Stimulated activated CD8-positive, alpha-beta memory T cell treated with anti-CD3 and anti-CD28 coated beads, Interleukin-7, amount 100 ng/mL, for 4 hours (primary cell): Measurements from ENCODE around the gene RAPGEF1.

Source experiments
- DNase-seq, 2 donors: peaks; one replicate each; pipeline ENCODE4 v3.0.0-alpha.2; 2020; ENCODE audit warnings: low read depth in 2 of 2

Gene RAPGEF1

GRCh38 chr9:131587906-131588305, 152.0 kb downstream of the RAPGEF1 start:
- no peak for DNase-seq

DNA sequence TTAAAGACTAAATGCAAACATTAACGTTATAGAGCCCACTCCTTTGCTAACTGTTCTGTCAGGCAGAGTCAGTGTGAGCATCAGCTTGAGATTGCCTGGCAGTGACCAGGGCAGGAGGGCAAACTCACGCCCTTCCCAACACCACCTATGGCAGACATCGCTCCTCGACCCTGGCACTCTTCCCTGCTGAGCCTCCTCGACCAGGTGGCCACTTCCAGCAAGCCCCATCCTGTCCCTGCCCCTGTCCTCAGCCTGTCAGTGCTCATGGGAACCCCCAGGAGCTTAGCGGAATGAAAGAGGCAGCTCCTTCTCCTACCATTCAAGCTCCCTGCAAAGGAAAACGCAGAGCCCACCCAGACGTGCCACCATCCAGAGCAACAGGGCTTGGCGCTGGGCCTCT, 152.5 kb downstream of the RAPGEF1 start:
- DNase-seq = no peak

- peak in 1 of 2 donors; percentile 27 for DNase-seq
These were observed 154.5 kb downstream of the RAPGEF1 start for GRCh38 chr9:131585375-131585774.

GRCh38 chr9:131584858-131585257, 155.0 kb downstream of the RAPGEF1 start:
- no peak for DNase-seq

- no peak for DNase-seq
These were observed 155.9 kb downstream of the RAPGEF1 start for GRCh38 chr9:131583836-131584555.

DNA sequence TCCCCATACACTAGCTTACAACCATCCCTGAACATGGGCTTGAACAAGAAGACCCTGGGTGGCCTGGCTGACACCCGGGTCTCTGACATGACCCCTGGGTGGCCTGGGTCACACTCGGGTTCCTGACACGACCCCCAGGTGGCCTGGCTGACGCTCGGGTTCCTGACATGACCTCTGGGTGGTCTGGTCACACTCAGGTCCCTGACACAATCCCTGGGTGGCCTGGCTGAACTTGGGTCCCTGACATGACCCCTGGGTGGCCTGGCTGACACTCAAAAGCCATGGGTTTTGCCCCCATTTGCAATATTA, 156.6 kb downstream of the RAPGEF1 start:
- DNase-seq = no peak

GRCh38 chr9:131582466-131583336, 157.2 kb downstream of the RAPGEF1 start:
- DNase-seq = no peak

GRCh38 chr9:131582056-131582455, 157.8 kb downstream of the RAPGEF1 start:
- DNase-seq = no peak

- no peak for DNase-seq
These were observed 159.5 kb downstream of the RAPGEF1 start for GRCh38 chr9:131580358-131580757.

- no peak for DNase-seq
These were observed 160.1 kb downstream of the RAPGEF1 start for GRCh38 chr9:131579789-131580211.

DNA sequence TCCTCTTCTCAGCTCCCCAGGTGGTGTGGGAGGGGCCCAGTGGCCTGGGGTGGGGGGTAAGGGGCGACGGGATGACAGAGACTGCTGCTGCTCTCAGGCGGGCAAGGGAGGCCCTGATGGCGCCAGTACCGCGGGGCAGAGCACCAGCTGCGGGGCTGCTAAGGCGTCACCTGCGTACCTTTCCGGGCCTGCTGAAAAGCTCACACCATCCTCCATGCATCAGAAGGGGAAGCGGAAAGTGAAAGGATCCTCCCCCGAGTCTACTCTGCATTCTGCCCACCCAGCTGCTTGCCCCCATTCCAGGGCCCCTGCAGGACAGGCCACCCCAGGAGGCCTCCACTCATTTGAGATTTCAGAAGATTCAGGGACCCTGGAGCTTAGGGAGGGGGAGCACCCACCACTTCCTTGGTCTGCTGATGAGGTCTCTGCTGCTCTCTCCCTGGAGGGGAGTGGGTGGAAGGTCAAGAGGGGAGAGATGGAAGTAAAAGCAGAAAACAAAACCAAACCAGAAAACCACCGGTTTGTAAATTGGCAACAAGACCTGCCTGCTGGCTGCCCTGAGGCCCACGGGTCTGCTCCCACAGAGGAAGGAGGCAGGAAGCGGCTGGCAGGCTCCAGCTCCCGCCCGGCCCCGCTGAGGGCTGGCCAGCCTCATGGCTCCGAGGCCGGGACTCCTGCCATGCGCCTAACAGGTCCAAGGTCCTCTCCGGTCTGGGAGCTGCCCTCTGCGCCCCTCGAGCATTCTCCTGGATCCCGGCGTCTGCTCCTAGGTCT, 161.0 kb downstream of the RAPGEF1 start:
- peak; percentile 17 to 24 for DNase-seq

DNA sequence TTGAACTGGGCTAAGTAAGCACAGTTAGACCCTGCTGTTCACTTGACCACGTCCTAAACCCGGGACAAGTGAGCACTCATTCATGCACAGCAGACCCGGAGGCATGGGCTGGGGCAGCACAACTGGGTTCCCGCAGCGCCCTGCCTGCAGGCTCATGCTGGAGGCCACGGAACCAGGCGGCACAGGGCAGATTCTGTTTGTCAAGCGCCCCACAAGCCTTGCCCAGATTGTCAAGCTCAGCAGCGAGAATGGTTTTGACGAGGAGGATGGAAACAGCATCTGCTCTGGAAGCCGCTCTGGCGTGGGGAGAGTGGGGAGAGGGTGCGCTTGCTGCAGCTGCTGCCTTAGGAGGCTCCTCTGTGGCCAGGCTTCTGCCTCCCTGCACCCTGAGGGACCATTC, 161.9 kb downstream of the RAPGEF1 start:
- no peak for DNase-seq

- DNase-seq = no peak
These were observed 162.6 kb downstream of the RAPGEF1 start for GRCh38 chr9:131577005-131578000.

GRCh38 chr9:131575946-131576853, 163.7 kb downstream of the RAPGEF1 start:
- DNase-seq = no peak

DNA sequence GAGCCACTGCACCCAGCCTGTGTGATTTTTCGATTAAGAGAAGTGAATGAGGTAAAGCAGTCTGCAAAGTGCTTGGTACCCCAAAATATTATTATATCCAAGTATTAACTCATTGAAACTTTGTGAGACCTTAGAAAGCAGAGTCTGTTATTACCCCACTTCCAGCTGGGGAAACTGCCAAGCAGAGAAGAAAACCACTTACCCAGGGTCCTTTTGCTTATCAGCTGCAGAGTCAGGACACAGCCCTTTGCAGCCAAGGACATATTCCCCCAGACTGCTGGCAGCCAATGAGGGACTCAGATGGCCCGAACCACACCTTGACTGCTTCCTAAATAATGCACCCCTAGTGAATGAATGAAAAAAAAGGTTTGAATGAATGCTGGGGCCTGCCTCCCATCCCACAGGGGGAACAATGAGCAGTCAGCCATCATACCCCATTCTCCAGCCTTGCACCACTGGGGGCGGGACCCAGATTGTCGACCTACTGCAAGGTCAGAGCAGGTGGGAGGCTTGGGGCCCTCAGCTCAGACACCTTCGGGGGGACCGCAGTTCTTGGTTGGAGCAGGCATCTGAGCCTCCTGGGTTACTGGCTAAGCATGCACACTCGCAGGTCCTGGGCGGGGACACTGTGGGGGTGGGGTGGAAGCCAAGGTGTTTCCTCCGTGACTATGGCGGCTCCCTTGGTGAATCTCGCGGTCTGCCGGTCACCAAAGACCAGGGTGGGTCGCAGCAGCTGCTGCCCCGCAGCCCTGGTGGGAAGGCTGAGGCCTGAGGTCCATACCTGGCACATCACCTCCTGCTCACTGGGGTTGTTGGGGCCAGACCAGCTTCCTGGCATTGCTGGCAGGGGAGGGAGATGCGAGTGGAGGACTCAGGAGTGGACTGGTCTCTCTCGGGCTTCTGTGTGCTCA, 164.9 kb downstream of the RAPGEF1 start:
- DNase-seq = no peak

DNA sequence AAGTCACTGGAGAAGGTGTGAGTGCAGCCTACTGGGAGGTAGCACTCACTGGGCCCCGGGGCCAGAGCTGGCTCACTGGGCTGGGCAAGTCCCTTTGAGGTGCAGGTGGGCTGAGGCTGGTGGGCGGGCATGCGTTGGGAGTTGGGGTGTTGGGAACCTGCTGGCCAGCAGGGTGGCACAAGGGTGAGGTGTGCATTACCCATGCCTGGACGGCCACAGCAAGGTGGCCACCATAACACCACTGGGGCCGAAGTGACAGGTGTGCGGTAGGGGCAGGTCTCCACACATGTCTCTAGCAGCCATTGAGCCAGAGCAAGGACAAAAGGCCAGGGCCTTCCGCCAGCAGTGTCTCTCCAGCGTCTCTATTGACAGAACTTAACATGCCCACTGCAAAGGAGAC, 172.0 kb downstream of the RAPGEF1 start:
- DNase-seq = no peak

GRCh38 chr9:131566158-131566557, 173.7 kb downstream of the RAPGEF1 start:
- DNase-seq = no peak

GRCh38 chr9:131565369-131565768, 174.5 kb downstream of the RAPGEF1 start:
- no peak for DNase-seq
